Kidney glomerular epithelial cell (primary cell): ENCODE results near the gene EP400.

Experiments
- DNase-seq: peaks from one replicate; lab custom pipeline; 2025; lab: John Stamatoyannopoulos, UW

The EP400 gene

DNA sequence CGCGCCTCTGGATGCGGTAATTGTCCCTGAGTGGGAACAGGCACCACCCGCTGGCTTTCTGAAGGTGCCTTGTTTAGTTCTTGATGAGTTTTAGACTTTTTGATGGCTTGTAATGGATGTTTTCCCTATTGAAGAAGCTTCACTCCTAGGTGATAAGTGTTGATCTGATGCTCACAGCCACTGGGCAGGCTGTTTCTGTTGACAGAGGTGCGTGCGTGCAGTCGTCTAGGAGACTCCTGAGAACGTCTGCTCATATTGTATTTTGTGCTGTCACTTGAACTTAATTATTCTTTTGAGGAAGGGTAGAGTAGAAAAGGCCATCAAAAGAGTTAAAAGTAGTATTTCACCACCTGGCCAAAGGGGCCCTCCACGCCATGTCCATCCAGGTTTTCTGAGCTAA is 70.5 kb downstream of the EP400 start:
- no peak for DNase-seq

DNA sequence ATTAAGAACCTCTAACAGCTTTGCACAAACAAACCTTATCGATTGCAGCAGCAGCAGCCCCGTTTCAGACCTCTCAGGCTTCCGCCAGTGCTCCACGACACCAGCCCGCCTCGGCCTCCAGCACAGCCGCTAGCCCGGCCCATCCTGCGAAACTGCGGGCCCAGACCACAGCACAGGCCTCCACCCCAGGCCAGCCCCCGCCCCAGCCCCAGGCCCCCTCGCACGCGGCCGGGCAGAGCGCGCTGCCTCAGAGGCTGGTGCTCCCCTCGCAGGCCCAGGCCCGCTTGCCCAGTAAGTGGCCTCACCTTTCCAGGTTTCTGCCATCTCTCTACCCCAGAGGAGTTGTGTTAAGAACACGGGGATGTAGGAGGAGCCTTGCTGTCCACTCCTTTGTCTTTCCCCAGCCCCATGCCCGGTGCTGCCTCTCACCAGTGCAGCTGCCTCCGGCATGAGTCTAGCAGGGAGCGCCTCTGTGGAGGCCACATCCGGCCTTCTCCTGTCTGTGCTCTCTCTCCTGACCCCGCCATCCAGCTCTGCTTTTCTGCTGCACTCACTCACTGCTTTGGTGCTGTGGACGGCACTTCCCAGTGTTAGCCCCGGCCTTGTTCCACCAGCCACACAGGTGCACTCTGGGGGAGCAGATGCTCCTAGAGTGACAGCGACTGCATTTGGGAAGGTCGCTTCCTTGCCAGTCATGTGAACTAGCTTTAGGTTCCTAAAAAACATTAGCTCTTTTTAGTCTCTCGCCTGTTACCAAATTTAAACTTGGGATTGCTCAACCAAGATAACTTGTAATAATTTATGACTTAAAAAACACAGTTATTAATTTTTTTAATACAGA is 71.5 kb downstream of the EP400 start:
- DNase-seq = no peak

DNA sequence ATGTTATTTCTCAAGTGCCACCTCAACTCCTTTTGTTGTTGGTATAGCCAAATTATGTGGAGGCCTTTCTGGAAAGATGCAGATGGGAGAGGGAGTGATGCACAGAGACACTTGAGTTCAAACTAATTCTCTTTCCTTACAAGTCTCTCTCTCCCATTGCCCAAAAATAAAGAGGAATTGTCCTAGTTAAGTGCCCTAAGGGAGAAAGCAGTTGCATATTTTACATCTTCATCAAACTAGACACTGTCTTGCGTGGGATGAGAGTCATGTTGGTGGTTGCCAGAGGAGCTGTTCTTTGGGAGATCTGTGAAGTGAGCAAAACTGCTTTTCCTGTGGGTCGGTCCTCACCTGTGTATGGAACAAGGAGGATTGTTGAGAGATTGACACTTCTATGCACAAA is 72.2 kb downstream of the EP400 start:
- DNase-seq = no peak

DNA sequence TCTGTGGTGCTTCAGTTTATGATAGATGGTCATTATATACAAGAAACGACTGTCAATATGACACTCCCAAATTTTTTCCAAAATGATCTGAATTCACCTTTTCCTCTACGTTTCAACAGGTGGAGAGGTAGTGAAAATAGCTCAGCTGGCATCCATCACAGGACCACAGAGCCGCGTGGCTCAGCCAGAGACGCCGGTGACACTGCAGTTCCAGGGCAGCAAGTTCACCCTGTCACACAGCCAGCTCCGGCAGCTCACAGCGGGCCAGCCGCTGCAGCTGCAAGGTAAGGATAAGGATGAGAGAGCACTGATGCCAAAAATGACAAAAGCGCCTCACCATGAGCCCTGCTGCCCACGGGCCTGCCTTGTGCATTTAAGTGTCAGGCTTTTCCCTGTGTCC is 73.9 kb downstream of the EP400 start:
- no peak for DNase-seq

DNA sequence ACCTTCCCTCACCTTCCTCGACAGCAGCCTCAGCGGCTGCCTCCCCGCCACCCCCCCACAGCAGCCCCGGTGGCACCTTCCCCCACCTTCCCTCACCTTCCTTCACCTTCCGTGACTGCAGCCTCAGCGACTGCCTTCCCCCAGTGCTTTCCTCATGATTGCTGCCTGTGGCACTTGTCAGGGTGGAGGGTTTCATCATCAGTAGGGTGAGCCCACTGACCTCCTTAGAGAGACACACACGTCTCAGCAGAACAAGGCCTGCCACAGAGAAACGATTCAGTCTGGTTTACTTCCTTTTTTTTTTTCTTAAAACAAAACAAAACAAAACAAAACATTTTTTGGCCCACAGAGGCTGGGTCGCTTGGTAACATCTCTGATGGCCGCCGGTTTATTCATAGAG is 75.0 kb downstream of the EP400 start:
- no peak for DNase-seq

DNA sequence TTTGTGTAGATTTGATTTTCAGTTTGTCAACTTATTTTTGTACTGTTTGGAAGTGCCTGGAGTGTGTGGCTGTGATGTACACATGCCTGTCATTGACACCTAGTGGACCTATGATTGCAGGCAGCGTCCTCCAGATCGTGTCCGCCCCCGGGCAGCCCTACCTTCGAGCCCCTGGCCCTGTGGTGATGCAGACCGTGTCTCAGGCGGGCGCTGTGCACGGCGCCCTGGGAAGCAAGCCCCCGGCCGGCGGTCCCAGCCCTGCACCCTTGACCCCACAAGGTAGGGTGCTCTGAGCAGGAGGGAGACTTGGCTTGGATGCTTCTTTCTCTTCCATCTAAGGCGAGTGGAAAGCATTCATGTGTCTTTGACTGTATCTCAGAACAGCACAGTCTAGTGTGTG is 75.8 kb downstream of the EP400 start:
- DNase-seq = no peak

DNA sequence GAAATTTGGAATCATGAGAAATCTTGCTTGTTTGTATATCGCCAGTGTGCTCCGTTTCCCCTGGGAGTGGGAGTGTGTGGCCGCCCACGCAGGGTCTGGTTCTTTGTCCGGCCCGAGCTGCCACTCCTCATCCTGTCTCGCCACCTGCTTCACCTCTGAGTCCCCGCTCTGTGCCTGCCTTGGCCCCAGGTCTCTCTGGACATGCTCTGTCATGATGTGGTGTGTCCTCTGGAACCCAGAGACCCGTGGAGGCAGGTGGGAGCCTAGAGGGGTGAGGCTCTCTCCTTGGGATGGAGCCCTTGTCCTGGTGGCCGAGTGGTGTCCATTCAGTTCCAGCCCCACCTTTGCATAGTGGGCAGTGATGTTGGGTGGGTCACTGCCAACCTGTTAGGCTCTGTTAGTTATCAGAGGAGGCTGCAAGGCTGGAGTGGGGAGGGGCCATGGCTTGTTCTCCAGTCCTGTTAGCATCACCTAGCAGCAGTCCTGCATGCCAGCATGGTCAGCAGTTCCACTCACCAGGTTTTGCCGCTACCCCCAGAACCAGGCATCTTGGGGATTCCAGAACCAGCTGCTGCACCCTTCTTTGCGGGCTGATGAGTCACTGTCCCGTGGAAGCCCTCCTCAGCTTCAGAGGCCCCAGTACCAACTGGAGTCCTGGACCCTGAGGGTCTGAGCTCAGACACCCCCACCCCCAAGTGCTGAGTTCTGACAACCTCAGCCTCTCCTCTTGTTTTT is 76.5 kb downstream of the EP400 start:
- no peak for DNase-seq

DNA sequence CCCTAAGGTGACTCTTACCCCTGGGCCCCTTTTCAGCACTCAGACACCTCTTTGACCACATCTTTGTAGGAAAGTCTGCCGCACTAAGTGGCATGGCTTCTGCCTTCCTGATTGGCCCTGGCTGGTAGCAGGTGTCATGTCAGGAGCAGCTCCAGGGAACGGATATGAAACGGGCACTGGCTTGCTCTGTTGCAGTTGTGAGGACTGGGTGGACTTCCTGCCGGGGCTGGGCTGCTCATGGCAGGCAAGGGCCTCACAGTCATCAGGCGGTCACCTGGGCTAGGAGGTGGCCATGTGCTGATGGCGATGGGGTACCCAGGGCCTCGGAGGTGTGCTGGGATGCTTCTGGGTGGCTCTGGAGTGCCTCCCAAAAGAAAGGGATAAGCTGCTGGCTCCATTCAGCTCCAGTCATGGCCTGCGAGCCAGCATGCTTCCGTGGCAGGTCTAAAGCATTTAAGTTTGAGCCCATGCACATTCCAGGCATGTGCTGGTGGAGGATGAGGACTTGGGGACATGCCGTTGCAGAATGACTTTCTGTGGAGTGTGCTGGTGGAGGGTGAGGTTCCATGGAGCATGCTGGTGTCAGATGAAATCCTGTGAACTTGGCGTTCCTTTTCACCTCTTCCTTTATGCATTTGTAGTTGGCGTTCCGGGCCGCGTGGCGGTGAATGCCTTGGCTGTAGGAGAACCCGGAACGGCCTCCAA is 77.2 kb downstream of the EP400 start:
- no peak for DNase-seq

DNA sequence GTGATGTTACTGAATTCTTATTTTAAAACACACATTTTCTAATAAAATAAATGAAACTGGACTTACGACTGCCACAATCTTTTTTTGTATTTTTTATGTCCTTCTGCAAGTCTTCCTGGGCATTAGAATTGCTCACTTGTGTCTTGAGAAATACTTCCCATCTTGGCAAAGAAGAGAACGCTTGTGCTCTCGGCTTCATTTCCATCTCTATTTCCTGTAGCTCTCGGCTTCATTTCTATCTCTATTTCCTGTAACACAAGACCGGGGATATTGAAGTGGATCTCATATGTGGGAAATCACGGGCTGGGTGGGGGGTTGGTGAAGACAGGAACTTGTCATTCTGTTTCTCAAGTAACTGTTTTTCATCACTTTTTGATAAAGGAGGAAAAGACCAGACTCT is 77.9 kb downstream of the EP400 start:
- no peak for DNase-seq

DNA sequence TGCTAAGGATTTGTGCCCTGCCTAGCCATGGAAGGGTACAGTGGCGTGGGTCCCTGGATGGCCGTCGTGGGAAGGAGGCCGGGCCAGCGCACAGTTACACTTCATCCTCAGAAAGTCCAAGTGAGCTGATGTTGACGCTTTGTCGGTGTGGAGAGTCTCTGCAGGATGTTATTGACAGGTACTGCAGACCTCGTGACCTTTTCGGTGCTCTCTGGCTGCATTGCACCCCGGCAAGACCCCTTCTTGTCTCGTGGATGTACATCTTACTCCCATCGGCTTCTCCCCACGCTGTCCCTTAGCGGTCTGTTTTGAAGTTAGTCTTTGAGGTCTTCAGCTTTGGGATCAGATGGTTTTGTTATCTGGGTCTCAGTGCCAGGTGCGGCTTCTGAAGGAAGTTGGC is 78.4 kb downstream of the EP400 start:
- DNase-seq = no peak

DNA sequence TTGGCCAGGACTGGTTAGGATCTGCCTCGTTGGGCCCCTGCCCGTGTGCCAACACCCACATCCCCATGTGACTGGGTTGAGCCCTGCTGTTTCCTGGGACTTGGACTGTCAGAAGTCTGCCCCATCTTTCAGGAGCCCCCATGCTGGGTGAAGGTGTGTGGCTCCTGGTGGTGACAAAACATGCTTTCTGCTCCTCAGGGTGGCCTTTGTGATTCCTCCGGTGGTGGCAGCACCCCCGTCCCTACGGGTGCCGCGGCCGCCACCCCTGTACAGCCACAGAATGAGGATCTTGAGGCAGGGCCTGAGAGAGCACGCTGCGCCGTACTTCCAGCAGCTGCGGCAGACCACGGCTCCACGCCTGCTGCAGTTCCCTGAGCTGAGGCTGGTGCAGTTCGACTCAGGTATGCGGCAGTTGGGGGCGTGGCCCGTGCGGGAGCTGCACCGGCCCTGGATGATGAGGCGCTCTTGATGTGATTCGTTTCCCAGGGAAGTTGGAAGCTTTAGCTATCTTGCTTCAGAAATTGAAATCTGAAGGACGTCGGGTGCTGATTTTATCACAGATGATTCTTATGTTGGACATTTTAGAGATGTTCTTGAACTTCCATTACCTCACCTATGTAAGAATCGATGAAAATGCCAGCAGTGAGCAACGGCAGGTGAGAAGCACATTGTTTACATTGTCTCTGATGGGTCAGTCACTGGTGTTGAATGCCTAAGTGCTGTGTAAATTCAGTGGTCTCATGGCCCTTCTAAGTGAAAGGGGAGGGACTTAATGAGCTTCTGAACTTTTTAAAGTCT is 80.0 kb downstream of the EP400 start:
- no peak for DNase-seq

DNA sequence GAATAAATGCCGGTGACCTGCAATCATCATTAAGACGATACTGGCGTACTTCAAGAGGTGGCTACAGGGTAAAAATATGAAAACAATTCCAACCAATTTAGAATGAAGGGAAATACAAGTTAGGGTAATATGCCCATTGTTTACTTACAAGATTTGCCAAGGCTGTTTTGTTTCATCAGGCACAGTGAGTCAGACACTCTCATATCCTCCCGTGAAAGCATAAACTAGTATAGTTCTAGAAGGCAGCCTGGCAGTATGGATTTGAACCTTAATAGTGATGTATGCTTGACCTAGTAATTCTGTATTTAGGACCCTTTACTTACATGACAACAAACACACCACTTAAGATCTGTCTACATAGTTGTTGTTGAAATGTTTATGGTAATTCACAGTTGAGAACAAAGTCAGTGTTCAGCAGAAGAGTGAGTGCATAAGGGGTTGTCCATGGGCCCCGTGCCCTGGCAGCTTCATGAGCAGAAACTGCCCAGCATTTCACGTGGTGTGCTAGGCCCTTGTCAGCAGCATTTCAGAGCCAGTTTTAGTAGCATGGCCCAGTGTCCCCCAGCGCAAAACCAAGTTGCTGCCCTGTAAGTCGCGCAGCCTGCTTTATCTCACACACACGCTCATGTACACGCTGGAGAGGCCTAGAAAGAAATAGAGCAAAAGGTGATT is 80.8 kb downstream of the EP400 start:
- no peak for DNase-seq

DNA sequence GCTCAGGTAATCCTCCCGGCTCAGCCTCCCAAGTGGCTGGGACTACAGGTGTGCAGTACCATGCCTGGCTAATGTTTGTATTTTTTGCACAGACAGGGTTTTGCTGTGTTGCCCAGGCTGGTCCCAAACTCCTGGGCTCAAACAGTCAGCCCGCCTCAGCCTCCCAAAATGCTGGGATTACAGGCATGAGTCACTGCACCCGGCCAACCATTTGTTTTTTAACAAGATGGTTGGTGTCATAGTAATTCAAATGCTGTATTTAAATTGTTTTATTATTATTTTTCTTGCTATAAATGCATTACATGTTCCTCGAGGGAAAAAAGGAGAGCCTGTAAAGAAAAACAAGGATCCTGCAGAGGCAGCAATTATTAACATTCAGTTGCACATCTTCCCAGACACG is 83.9 kb downstream of the EP400 start:
- no peak for DNase-seq

DNA sequence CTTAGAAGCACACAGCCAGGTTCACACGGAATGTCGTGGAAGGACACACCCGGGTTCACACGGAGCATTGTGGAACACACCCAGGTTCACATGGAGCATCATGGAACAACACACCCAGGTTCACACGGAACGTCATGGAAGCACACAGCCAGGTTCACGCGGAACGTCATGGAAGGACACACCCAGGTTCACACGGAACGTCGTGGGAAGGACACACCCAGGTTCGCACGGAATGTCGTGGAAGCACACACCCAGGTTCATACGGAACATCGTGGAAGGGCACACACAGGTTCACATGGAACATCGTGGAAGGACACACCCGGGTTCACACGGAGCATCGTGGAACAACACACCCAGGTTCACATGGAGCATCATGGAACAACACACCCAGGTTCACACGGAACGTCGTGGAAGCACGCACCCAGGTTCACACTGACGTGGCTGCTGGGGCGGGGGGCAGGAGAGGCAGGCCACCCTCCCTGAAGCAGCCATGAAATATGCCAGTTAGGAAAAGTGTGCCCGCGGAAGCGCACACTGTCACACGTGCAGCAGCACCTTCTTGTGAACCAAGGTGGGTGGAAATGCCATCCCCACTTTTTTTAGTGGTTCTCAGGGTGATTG is 86.4 kb downstream of the EP400 start:
- no peak for DNase-seq

DNA sequence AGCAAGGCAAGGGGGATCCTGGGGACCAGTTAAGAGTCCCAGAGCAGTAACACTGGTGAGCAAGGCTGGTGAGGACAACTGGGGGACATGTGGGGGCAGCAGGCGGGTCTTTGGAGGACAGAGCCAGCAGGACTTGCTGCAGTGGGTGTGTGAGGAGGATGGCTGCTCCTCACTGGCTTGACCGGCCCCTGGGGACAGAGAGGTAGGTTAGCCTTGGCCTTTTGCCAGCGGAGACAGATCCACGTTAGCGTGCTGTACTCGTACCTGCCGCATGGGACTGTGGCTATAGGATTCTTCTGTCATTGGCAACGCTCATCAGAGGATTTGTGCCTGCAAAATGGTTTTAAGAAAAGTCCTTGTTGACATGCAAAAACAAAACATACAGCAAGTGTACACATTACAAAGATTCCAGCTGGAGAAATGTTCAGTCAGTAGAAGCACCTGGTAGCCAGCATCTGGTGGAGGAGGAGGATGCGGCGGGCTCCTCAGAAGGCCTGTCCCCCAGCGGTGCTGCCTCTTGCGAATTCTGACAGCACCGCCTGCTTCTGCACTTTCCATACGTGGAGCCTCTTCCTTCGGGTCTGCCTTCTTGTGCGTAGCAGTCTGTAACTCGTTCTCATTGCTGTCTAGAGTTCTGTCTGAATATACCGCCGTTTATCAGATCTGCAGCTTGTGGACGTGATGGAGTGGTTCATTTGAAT is 91.3 kb downstream of the EP400 start:
- no peak for DNase-seq

DNA sequence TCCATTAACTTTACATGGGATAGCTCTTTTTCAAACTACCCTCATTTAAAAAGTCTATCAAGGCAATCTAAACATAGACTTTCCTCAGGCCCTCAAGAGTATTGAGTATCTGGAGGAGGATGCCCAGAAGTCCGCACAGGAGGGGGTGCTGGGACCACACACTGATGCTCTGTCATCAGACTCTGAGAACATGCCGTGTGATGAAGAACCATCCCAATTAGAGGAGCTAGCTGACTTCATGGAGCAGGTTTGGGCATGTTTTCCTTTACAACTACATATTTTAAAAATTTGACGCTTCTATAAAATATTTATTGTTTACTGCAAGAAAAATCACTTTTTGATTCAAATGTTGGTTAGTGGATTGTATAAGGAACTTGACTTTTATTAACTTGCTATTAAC is 93.5 kb downstream of the EP400 start:
- no peak for DNase-seq

DNA sequence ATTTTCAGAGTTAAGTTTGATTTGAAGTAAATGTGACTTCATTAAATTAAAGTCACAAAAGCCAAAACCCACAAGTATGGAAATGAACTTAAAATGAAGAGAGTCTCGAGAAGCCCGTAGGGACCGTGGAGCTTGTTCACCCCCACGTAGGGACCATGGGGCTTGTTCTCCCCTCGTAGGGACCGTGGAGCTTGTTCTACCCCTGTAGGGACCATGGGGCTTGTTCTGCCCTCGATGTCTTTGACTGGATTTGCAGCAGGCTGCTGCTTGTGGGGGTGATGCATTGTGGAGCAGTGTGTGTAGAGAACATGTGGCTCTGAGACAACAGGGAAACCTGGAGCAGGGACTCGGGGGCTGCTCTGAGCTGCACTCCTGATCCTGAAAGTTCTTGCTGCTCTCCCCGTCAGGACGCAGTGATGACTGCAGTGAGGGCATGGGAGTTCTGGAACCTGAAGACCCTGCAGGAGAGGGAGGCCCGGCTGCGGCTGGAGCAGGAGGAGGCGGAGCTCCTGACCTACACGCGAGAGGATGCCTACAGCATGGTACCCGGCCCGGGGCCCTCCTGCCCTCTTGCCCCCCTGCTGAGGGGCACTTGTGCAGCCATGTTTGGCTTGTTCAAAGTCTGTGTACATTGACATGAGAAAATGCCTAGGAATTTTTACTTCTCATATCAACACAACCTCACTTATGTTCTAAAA is 94.2 kb downstream of the EP400 start:
- DNase-seq = no peak

DNA sequence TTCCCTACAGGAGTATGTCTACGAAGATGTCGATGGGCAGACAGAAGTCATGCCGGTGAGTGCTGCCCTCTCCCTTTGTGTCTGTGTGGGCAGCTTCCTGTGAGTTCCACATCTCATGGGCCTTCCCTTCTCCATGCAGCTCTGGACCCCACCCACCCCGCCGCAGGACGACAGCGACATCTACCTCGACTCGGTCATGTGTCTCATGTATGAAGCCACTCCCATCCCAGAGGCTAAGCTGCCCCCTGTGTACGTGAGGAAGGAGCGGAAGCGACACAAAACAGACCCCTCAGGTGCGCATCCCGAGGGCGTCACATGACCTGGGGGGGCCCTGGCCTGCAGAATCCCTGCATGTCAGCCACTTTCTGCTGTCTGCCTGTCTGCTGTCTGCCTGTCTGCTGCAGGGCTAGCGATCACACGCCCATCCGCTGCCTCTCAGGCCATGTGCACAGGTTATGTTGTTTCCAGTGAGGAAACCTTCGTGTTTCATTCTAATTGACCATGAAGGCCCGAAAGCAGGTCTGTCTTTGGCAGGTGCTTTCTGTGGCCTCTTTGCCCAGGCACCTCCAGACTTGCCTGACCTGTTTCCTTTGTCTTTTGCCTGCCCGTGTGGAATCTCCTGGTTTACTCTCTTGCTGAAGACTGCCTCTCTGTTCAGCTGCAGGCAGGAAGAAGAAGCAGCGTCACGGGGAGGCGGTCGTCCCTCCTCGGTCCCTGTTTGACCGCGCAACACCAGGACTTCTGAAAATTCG is 95.1 kb downstream of the EP400 start:
- no peak for DNase-seq

DNA sequence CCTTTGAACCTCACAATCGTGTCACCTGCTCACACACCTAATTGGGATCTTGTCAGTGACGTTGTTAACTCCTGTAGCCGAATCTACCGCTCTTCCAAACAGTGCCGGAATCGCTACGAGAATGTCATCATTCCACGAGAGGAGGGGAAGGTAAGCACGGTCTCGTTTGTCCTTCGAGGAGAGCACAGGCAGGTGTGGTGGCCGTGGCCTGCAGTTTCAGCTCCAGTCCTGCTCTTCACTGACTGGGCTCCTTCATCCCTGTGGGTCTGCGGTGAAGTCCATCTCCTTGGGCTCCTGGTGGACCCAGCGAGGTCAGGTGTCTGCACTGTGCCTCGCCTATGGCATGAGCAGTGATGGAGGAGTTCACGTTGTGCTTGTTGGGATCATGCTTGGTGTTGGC is 96.0 kb downstream of the EP400 start:
- no peak for DNase-seq
